Natural killer cell (primary cell): ENCODE data around the gene POR. TPM values are rescaled to one million over a fixed set of nuclear protein-coding genes. Genes with fewer than 3 reads are reported as not detected.
A peak's percentile ranks its signal among the peaks of the same experiment; 100 is the strongest.

Source experiments
- ATAC-seq, 3 donors: fragments of 150-1000 bp in 2 of 3; fragments of 200-7000 bp in 1 of 3; cut with Tn5 transposase; 1 replicate in 1 of 3; 2 replicates in 2 of 3; pipeline ENCODE4 v1.10.0; 2021; ENCODE audit warnings: mild to moderate bottlenecking in 2 of 3, moderate library complexity in 2 of 3
- DNase-seq, 2 donors: peaks; one replicate each; pipeline versions ENCODE4 v3.0.0 to v3.0.0-alpha.2; 2013 to 2021; ENCODE audit warnings: mixed read lengths in 1 of 2
- H3K27ac ChIP-seq: one replicate; pipeline ENCODE4 v1.5.1; 2013; ENCODE audit warnings: mild to moderate bottlenecking, low read length
- H3K27me3 ChIP-seq: one replicate; pipeline ENCODE4 v1.6.1; 2013; ENCODE audit warnings: low read length; ENCODE audit not compliant: control insufficient read depth, insufficient read depth
- H3K36me3 ChIP-seq: one replicate; pipeline ENCODE4 v1.6.1; 2013; ENCODE audit warnings: low read length; ENCODE audit not compliant: control insufficient read depth, insufficient read depth
- H3K4me1 ChIP-seq: one replicate; pipeline ENCODE4 v1.6.1; 2013; ENCODE audit warnings: low read length; ENCODE audit not compliant: control insufficient read depth, insufficient read depth
- H3K4me3 ChIP-seq: one replicate; pipeline ENCODE4 v1.5.1; 2013; ENCODE audit warnings: low read length
- H3K9me3 ChIP-seq: one replicate; pipeline ENCODE4 v1.6.1; 2013; ENCODE audit warnings: low read length; ENCODE audit not compliant: control insufficient read depth, insufficient read depth
- H3K27ac Mint-ChIP-seq, 2 donors: one replicate each; pipeline ENCODE4 v1.8.0; 2022; ENCODE audit warnings: mild to moderate bottlenecking in 2 of 2, mixed read lengths in 2 of 2, moderate library complexity in 1 of 2
- H3K27me3 Mint-ChIP-seq, 2 donors: one replicate each; pipeline ENCODE4 v1.8.0; 2022; ENCODE audit warnings: low read depth in 2 of 2, mixed read lengths in 2 of 2
- H3K36me3 Mint-ChIP-seq: one replicate; pipeline ENCODE4 v1.8.0; 2022; ENCODE audit warnings: mixed read lengths
- H3K4me1 Mint-ChIP-seq, 2 donors: one replicate each; pipeline ENCODE4 v1.8.0; 2022; ENCODE audit warnings: mixed read lengths in 2 of 2
- H3K4me3 Mint-ChIP-seq: one replicate; pipeline ENCODE4 v1.8.0; 2022; ENCODE audit warnings: mild to moderate bottlenecking, moderate library complexity, mixed read lengths
- H3K9me3 Mint-ChIP-seq, 2 donors: one replicate each; pipeline ENCODE4 v1.8.0; 2022; ENCODE audit warnings: mixed read lengths in 2 of 2
- CTCF ChIP-seq: fragments of 200-600 bp; IDR thresholded peaks from one replicate; pipeline ENCODE4 v1.8.0; 2022; ENCODE audit warnings: antibody characterized with exemption
- WGBS: methylation state at CpG from one replicate; pipeline ENCODE4 v1.1.7; 2013; ENCODE audit warnings: missing lambda C conversion rate; ENCODE audit not compliant: insufficient coverage; 5-methylcytosine and 5-hydroxymethylcytosine counted together
- intact Hi-C: fragments of 100-400 bp; cut with micrococcal nuclease; formaldehyde crosslinking; loops from one replicate; pipeline ENCODE4 v1.14.2; 2022
- total RNA-seq, 4 donors: library from RNA; stranded (reverse); fragments of 120-200 nt in 1 of 4; gene quantifications; one replicate each; pipeline versions ENCODE4 v1.2.3 to v1.2.4, GENCODE V29; 2013 to 2022

Gene POR
- total RNA-seq, 3 donors from 2014 or later (not counting 1 experiment from before 2014, with no cell fraction given) = 56.0 to 60.5 (median 58.3) TPM

- Mint-ChIP-seq H3K27ac (no peak overlapping the region), H3K4me1 (peaks cover 18 to 26% of the 10 kb centered on the region in 2 donors), H3K36me3 (no peaks in the 10 kb centered on the region), H3K27me3 (no peaks in the 10 kb centered on the region), H3K4me3 (no peak overlapping the region), H3K9me3 (no peaks in the 10 kb centered on the region)
- H3K4me1 ChIP-seq = peaks cover 15% of the 10 kb centered on the region
- H3K27ac ChIP-seq = no peak overlapping the region
- no peaks in the 10 kb centered on the region for H3K36me3 ChIP-seq
- intact Hi-C loops = no loop called here
- H3K27me3 ChIP-seq = no peaks in the 10 kb centered on the region
- no peak overlapping the region for H3K4me3 ChIP-seq
- no peak for TF ChIP-seq CTCF
- no peaks in the 10 kb centered on the region for H3K9me3 ChIP-seq
- 91% methylated on average over 11 of the region's 11 CpGs for WGBS
- DNase-seq (no peak), ATAC-seq (no peak)
These were observed 38.7 kb upstream of the POR start for GRCh38 chr7:75876126-75876881.

GRCh38 chr7:75878312-75878768 is 36.6 kb upstream of the POR start:
- intact Hi-C loops = loop anchor here (1.0 kb wide), 1 partner anchor 36 kb away; no protein-coding TSS in a partner anchor
- H3K36me3 ChIP-seq = peaks cover 9% of the 10 kb centered on the region
- peak overlapping the region; percentile 91 for H3K27ac ChIP-seq
- H3K4me1 Mint-ChIP-seq = peaks cover 22 to 33% of the 10 kb centered on the region in 2 donors
- no peaks in the 10 kb centered on the region for H3K9me3 Mint-ChIP-seq
- H3K4me3 ChIP-seq = peak overlapping the region; percentile 65
- 24% methylated on average over 10 of the region's 10 CpGs for WGBS
- peak overlapping the region; percentile 97 for H3K4me3 Mint-ChIP-seq
- peaks cover 15% of the 10 kb centered on the region for H3K4me1 ChIP-seq
- DNase-seq (no peak), ATAC-seq (peak in 2 of 3 donors; percentile 38 to 44)
- no peaks in the 10 kb centered on the region for H3K27me3 Mint-ChIP-seq
- H3K9me3 ChIP-seq = no peaks in the 10 kb centered on the region
- peak overlapping the region; percentile 93 to 94 for H3K27ac Mint-ChIP-seq
- H3K36me3 Mint-ChIP-seq = no peaks in the 10 kb centered on the region
- H3K27me3 ChIP-seq = no peaks in the 10 kb centered on the region
- no peak for TF ChIP-seq CTCF

- 1% methylated on average over 54 of the region's 65 CpGs for WGBS
- Histone ChIP-seq H3K9me3 (no peaks in the 10 kb centered on the region), H3K36me3 (peaks cover 12% of the 10 kb centered on the region), H3K4me1 (peaks cover 15% of the 10 kb centered on the region), H3K27ac (peak within 1 kb of the TSS; percentile 91), H3K4me3 (peak within 1 kb of the TSS; percentile 95), H3K27me3 (no peaks in the 10 kb centered on the region)
- Mint-ChIP-seq H3K4me3 (peak within 1 kb of the TSS; percentile 97), H3K4me1 (peaks cover 22 to 33% of the 10 kb centered on the region in 2 donors), H3K27me3 (no peaks in the 10 kb centered on the region), H3K27ac (peak within 1 kb of the TSS; percentile 93 to 94), H3K36me3 (no peaks in the 10 kb centered on the region), H3K9me3 (no peaks in the 10 kb centered on the region)
- DNase-seq (peak; percentile 89 to 98), ATAC-seq (peak; percentile 97 to 99 (median 99))
- no peak for TF ChIP-seq CTCF
- intact Hi-C loops = loop anchor here (1.0 kb wide), 1 partner anchor 35 kb away; no protein-coding TSS in a partner anchor
These were observed 36.0 kb upstream of the POR start, which contains the start of gene RHBDD2 for GRCh38 chr7:75878769-75879611. Gene RHBDD2 (plus strand): TSS chr7:75879034. CDS start chr7:75879083, 49 bp downstream.
